Erythroblast (primary cell): ENCODE results near the gene IGSF9B.

ENCODE experiments used
- GATA1 ChIP-seq: IDR thresholded peaks from 2 replicates; pipeline ENCODE4 v1.6.1; 2011; ENCODE audit warnings: low read depth, mild to moderate bottlenecking, control low read depth, low read length, moderate library complexity
- POLR2A ChIP-seq: IDR thresholded peaks from 2 replicates; pipeline ENCODE4 v1.6.1; 2011; ENCODE audit warnings: mild to moderate bottlenecking, low read length

DNA sequence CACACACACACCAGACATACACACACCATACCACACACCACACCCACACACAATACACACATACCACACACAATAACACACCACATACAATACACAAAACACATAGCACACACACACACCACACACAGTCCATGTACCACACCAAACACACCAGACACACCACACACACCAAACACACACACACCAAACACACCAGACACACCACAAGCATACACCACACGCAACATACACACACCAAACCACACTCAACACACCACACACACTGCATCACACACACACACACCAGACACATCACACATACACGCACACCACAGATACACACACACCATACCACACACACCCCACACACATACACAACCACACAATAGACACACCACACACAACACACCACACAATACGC, 54.8 kb downstream of the IGSF9B start:
- TF ChIP-seq POLR2A (no peak), GATA1 (no peak)
